T-helper 2 cell treated with Interferon-gamma antibody and Interleukin-4, amounts not matched to agents 5 μg/mL and 100 μg/mL, for 36 hours (primary cell): ENCODE measurements around the gene JAKMIP2.
A peak's percentile ranks its signal among the peaks of the same experiment; 100 is the strongest.
"Not testable (repeated sequence)": the region's sequence is repeated elsewhere in the genome, so short reads cannot be mapped to it uniquely, and the experiment has no call there.

ENCODE experiments used
- DNase-seq: peaks from one replicate; pipeline ENCODE4 v3.0.0; 2021; ENCODE audit warnings: low spot score
- H3K27ac Mint-ChIP-seq: one replicate; pipeline ENCODE4 v1.8.0; 2021; ENCODE audit warnings: mild to moderate bottlenecking, mixed read lengths
- H3K27me3 Mint-ChIP-seq: one replicate; pipeline ENCODE4 v1.8.0; 2021; ENCODE audit warnings: low read depth, mixed read lengths
- H3K36me3 Mint-ChIP-seq: one replicate; pipeline ENCODE4 v1.8.0; 2021; ENCODE audit warnings: low read depth, mixed read lengths
- H3K4me1 Mint-ChIP-seq: one replicate; pipeline ENCODE4 v1.8.0; 2021; ENCODE audit warnings: low read depth, mixed read lengths
- H3K4me3 Mint-ChIP-seq: one replicate; pipeline ENCODE4 v1.8.0; 2022; ENCODE audit warnings: mild to moderate bottlenecking, moderate library complexity, mixed read lengths
- H3K9me3 Mint-ChIP-seq: one replicate; pipeline ENCODE4 v1.8.0; 2021; ENCODE audit warnings: mixed read lengths

Gene JAKMIP2

DNA sequence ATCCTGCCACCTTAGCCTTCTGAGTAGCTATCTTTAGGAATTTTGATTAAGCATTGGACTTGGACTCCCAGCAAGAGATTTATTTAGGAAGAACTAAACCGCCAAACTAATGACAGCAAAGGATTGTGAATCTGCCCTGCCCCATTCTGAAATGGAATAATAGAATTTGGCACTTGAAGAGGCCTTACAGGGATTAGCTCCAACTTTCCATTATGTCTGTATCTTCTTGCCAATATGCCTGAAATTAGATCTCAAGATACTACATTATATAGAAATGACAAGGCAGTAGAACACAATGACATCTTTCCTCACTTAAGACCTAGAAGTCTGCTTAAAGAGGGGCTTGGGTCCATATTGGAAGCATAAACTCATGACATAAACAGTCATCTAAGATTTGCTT, 195.7 kb downstream of the JAKMIP2 start:
- no peak for DNase-seq
- Mint-ChIP-seq H3K36me3 (peaks cover 6% of the 10 kb centered on the region), H3K4me1 (no peaks in the 10 kb centered on the region), H3K27ac (no peak overlapping the region), H3K9me3 (no peaks in the 10 kb centered on the region), H3K27me3 (no peaks in the 10 kb centered on the region), H3K4me3 (no peak overlapping the region)

DNA sequence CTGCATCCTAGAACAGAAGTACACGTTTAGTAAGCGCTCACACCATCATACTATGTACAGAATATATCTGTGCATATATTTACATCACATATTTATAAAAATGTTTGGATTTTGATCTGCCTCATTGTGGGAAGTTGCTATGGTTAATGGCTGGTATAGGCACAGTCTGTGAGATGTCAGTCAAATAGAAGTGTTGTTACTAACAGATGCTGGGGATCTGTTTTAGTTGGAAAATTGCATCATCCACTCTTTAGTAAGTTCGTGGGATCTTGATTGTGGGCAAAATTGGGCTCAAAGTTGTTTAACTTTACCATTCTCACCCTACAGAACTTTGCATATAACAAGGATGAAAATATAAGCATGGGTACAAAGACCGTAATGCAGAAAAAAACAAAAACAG, 196.3 kb downstream of the JAKMIP2 start:
- H3K36me3 Mint-ChIP-seq, result peaks cover 4% of the 10 kb centered on the region
- no peaks in the 10 kb centered on the region for H3K4me1 Mint-ChIP-seq
- H3K27ac Mint-ChIP-seq, result no peak overlapping the region

DNA sequence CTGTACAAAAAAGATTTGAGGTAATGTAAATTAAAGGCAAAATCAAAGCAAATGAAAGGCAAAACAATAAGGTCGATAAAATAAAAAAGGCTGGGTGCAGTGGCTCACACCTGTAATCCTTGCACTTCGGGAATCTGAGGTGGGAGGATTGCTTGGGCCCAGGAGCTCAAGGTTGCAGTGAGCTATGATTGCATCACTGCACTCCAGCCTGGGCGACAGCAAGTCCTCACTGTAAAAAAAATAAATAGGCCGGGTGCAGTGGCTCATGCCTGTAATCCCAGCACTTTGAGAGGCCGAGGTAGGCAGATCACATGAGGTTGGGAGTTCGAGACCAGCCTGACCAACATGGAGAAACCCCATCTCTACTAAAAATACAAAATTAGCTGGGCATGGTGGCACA, 200.3 kb downstream of the JAKMIP2 start:
- H3K9me3 Mint-ChIP-seq, H3K4me3 Mint-ChIP-seq, H3K36me3 Mint-ChIP-seq, H3K4me1 Mint-ChIP-seq, H3K27me3 Mint-ChIP-seq, DNase-seq, H3K27ac Mint-ChIP-seq: not testable (repeated sequence)

More for the DNA sequence above, 196.3 kb downstream of the JAKMIP2 start:
- DNase-seq, result no peak
- no peaks in the 10 kb centered on the region for H3K27me3 Mint-ChIP-seq
- no peaks in the 10 kb centered on the region for H3K9me3 Mint-ChIP-seq
- no peak overlapping the region for H3K4me3 Mint-ChIP-seq

GRCh38 chr5:147580418-147580817, 202.1 kb downstream of the JAKMIP2 start:
- H3K4me3 Mint-ChIP-seq, DNase-seq, H3K27me3 Mint-ChIP-seq, H3K27ac Mint-ChIP-seq, H3K9me3 Mint-ChIP-seq, H3K36me3 Mint-ChIP-seq, H3K4me1 Mint-ChIP-seq: not testable (repeated sequence)

- H3K4me1 Mint-ChIP-seq, result no peaks in the 10 kb centered on the region
- no peak overlapping the region for H3K4me3 Mint-ChIP-seq
- no peaks in the 10 kb centered on the region for H3K36me3 Mint-ChIP-seq
- DNase-seq, result no peak
- H3K9me3 Mint-ChIP-seq, result no peaks in the 10 kb centered on the region
- H3K27me3 Mint-ChIP-seq, result no peaks in the 10 kb centered on the region
- H3K27ac Mint-ChIP-seq, result no peak overlapping the region
These were observed 204.1 kb downstream of the JAKMIP2 start for GRCh38 chr5:147578228-147579024.

GRCh38 chr5:147576646-147577535, 205.6 kb downstream of the JAKMIP2 start:
- no peak overlapping the region for H3K27ac Mint-ChIP-seq
- H3K4me1 Mint-ChIP-seq, result no peaks in the 10 kb centered on the region
- H3K36me3 Mint-ChIP-seq, result no peaks in the 10 kb centered on the region
- H3K27me3 Mint-ChIP-seq, result no peaks in the 10 kb centered on the region
- H3K9me3 Mint-ChIP-seq, result no peaks in the 10 kb centered on the region
- H3K4me3 Mint-ChIP-seq, result no peak overlapping the region
- peak; percentile 17 for DNase-seq

DNA sequence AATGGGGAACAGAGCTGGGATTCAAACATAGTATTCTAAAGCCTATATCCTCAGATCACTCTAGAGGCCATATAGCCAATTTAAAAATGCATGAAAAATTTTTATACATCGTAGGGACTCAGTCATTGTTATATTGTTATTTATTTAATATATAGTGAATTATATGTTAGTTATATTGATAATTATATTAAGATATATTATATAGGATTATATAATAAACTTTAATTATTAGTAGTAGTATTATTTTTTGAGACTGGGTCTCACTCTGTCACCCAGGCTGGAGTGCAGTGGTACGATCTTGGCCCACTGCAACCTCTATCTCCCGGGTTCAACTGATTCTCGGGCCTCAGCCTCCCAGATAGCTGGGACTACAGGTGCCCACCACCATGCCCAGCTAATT, 206.9 kb downstream of the JAKMIP2 start:
- H3K9me3 Mint-ChIP-seq, result no peaks in the 10 kb centered on the region
- no peak for DNase-seq
- H3K4me1 Mint-ChIP-seq, result no peaks in the 10 kb centered on the region
- no peaks in the 10 kb centered on the region for H3K27me3 Mint-ChIP-seq
- no peak overlapping the region for H3K27ac Mint-ChIP-seq
- H3K4me3 Mint-ChIP-seq, result no peak overlapping the region
- no peaks in the 10 kb centered on the region for H3K36me3 Mint-ChIP-seq

DNA sequence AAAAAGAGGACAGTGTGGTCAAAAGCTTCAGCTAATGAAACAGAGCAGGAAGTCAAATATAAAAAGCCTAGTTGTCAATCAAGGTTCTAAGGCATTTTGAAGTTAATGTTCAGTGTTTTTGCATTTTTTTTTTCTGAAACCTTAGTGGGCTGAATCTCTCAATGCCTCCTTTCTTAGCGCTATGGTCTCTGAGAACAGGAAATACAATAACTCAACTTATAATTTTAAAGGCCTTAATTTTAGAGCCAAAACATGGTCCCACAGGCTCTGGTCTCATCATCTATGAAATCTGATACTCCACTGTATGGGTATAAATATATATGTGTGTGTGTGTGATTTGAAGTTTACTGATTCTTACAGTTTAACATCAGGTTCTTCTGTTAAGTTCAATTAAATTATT, 209.3 kb downstream of the JAKMIP2 start:
- no peak for DNase-seq
- no peak overlapping the region for H3K4me3 Mint-ChIP-seq
- no peaks in the 10 kb centered on the region for H3K36me3 Mint-ChIP-seq
- no peaks in the 10 kb centered on the region for H3K27me3 Mint-ChIP-seq
- H3K9me3 Mint-ChIP-seq, result no peaks in the 10 kb centered on the region
- no peak overlapping the region for H3K27ac Mint-ChIP-seq
- no peaks in the 10 kb centered on the region for H3K4me1 Mint-ChIP-seq

DNA sequence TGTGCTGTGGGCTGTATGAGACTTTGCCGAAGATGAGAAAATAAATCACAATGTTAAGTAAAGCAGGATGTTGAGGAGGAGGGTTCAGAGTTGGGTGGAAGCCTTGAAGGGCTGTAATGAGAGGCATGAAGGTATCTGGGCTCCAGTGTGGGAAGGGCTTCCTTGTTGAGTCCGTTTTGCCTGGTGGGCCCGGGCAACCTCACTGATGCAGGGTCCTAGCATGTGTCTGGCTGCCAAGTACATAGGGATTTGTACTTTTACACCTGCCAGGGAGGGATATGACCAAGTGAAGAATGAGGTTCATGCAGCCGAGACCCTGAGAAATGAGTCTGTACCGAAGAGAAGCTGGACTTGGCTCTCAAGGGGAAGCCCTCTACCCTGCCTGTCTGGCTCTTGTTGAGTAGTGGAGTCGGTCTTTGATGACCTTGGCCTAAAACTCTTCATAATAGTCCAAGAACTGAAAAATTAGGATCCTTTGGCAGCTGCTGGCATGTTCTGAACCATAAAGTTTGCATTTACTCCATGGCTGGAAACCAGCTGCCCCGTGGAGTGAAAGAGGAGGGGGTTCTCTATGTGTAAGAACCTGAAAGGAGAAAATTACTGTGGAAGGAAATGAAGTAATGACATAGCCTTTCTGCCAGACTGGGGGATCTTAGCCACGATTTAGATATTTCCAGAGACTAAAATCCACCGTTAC, 213.7 kb downstream of the JAKMIP2 start:
- Mint-ChIP-seq H3K4me1 (no peaks in the 10 kb centered on the region), H3K27ac (no peak overlapping the region), H3K9me3 (no peaks in the 10 kb centered on the region), H3K4me3 (no peak overlapping the region), H3K36me3 (no peaks in the 10 kb centered on the region), H3K27me3 (no peaks in the 10 kb centered on the region)
- no peak for DNase-seq

DNA sequence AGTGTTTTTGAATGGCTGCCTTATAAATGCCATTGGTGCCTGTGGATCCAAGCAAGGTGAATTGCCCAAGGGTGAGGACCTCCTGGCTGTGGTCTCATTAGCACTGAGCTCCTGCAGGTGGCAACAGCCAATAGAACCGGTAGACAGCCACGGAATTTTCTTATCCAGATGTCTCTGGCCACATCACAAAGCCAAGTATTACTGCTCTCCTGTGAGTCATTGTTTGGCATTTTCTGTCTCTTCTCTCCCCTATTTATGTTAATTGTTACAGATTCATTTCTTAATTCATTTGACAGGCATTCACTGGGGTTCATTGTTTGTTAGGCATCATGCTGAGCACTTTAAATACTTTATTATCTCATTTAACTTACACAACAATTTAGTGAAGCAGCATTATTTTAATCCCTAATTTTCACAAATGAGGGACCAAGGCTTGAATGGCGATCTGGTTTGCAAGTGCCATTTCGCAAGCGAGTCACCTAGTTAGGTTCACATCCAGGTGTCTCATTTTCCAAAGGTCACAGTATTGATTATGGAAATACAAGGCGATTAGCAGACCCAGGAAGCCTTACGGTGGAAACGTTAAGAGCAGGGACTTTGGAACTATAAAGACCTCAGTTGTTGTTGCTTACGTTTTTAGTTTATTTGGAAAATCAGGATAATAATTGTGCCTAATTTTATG, 214.5 kb downstream of the JAKMIP2 start:
- H3K4me3 Mint-ChIP-seq, result no peak overlapping the region
- H3K36me3 Mint-ChIP-seq, result no peaks in the 10 kb centered on the region
- H3K27ac Mint-ChIP-seq, result no peak overlapping the region
- H3K4me1 Mint-ChIP-seq, result no peaks in the 10 kb centered on the region
- H3K9me3 Mint-ChIP-seq, result no peaks in the 10 kb centered on the region
- H3K27me3 Mint-ChIP-seq, result no peaks in the 10 kb centered on the region
- no peak for DNase-seq

- no peaks in the 10 kb centered on the region for H3K9me3 Mint-ChIP-seq
- H3K27me3 Mint-ChIP-seq, result no peaks in the 10 kb centered on the region
- H3K4me3 Mint-ChIP-seq, result no peak overlapping the region
- DNase-seq, result no peak
- no peak overlapping the region for H3K27ac Mint-ChIP-seq
- no peaks in the 10 kb centered on the region for H3K4me1 Mint-ChIP-seq
- no peaks in the 10 kb centered on the region for H3K36me3 Mint-ChIP-seq
These were observed 217.0 kb downstream of the JAKMIP2 start for GRCh38 chr5:147565524-147565923.

DNA sequence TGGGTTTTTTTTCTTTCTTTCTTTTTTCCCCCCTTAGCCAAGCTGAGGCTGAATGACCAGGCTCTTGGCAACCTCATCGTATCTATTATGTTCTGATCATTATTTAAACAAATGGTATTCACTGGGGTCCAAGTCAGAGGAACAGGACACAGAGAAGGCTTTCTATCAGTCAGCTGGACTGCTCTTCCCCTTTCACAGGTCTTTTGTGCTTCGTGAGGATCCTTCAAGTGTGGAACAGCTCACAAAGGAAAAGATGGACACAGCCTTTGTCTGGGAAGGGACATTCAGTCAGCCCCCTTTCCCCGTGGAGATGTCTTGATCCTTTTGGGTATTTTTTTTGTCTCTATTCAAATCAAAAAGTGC, 218.4 kb downstream of the JAKMIP2 start:
- no peaks in the 10 kb centered on the region for H3K4me1 Mint-ChIP-seq
- H3K36me3 Mint-ChIP-seq, result no peaks in the 10 kb centered on the region
- H3K4me3 Mint-ChIP-seq, result no peak overlapping the region
- DNase-seq, result no peak
- H3K27me3 Mint-ChIP-seq, result no peaks in the 10 kb centered on the region
- no peaks in the 10 kb centered on the region for H3K9me3 Mint-ChIP-seq
- H3K27ac Mint-ChIP-seq, result no peak overlapping the region

DNA sequence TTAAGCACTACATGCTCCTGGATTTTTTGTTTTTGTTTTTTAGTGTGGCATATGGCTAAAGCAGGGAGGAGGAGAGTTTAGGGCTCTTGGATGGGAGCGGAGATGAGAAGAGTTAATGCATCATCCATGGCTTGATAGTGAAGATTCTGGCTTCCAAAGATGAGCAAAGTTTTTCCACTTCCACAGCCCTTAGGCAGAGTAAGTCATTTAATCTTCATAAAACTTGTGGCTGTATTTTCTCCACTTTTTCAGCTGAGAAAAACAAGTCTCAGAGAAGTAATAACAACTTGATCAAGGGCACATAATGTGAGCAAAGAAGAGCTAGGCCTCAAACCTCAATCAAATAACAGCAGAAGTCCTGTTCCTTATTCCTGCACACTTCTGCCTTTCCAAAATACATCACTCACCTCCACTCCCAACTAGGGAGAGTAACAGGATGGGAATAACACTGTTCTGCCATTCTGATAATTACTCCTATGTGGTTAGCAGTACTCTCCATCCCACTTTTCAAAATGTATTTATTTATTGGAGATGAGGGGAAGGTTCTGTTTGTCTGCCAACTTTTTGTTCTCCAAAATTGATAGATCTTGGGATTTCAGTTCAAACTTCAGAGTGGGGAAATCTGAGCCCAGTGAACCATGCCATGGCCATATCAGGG, 218.9 kb downstream of the JAKMIP2 start:
- H3K27ac Mint-ChIP-seq, result no peak overlapping the region
- H3K9me3 Mint-ChIP-seq, result no peaks in the 10 kb centered on the region
- no peak overlapping the region for H3K4me3 Mint-ChIP-seq
- no peaks in the 10 kb centered on the region for H3K27me3 Mint-ChIP-seq
- DNase-seq, result no peak
- no peaks in the 10 kb centered on the region for H3K4me1 Mint-ChIP-seq
- H3K36me3 Mint-ChIP-seq, result no peaks in the 10 kb centered on the region
